B cell (primary cell): ENCODE measurements around the gene KRT6B. TPM values are rescaled to one million over a fixed set of nuclear protein-coding genes. Genes with fewer than 3 reads are reported as not detected.

Experiments
- ATAC-seq: fragments of 200-7000 bp; cut with Tn5 transposase; one replicate; pipeline ENCODE4 v1.10.0; 2021; ENCODE audit warnings: low read depth, mild to moderate bottlenecking, moderate number of reproducible peaks, moderate library complexity
- CTCF ChIA-PET: fragments of 350-600 bp; sonication (Branson Sonifier 250); formaldehyde crosslinking; loops from one replicate; lab custom pipeline; 2021; ENCODE audit warnings: antibody characterized with exemption, inconsistent platforms; lab: Charles Lee
- POLR2A ChIA-PET: fragments of 350-600 bp; sonication (Branson Sonifier 250); formaldehyde crosslinking; loops from one replicate; lab custom pipeline; 2021; ENCODE audit warnings: antibody characterized with exemption; lab: Charles Lee
- DNase-seq: peaks from one replicate; pipeline ENCODE4 v3.0.0; 2013
- H2AFZ ChIP-seq: 2 replicates; pipeline ENCODE4 v1.6.1; 2012; ENCODE audit warnings: mild to moderate bottlenecking, low read depth, low read length; ENCODE audit not compliant: insufficient read depth, poor library complexity, severe bottlenecking
- H3K27ac ChIP-seq, 2 donors: 1 replicate in 1 of 2; 2 replicates in 1 of 2; pipeline ENCODE4 v1.5.1; 2012 to 2013; ENCODE audit warnings: low read length in 2 of 2, mild to moderate bottlenecking in 2 of 2, moderate library complexity in 1 of 2
- H3K27me3 ChIP-seq, 4 experiments: fragments of 200-600 bp in 1 of 4; sonication (generic) in 1 of 4; replicated peaks in 1 of 4; 1 replicate in 2 of 4; 2 replicates in 2 of 4; pipeline versions ENCODE4 v1.6.1 to v1.7.0; 2013 to 2016; ENCODE audit warnings: low read length in 3 of 4, mild to moderate bottlenecking in 2 of 4, mixed read lengths in 1 of 4, moderate library complexity in 1 of 4; ENCODE audit not compliant: insufficient read depth in 4 of 4, control insufficient read depth in 3 of 4; ENCODE audit errors: control extremely low read depth in 1 of 4
- H3K36me3 ChIP-seq, 2 experiments: replicated peaks in 1 of 2; 1 replicate in 1 of 2; 2 replicates in 1 of 2; pipeline versions ENCODE4 v1.6.1 to v1.7.1; 2013; ENCODE audit warnings: low read length in 1 of 2; ENCODE audit not compliant: insufficient read depth in 2 of 2, control insufficient read depth in 1 of 2; ENCODE audit errors: control extremely low read depth in 1 of 2, extremely low read depth in 1 of 2
- H3K4me1 ChIP-seq, 2 donors: fragments of 200-600 bp in 1 of 2; sonication (generic) in 1 of 2; 1 replicate in 1 of 2; 2 replicates in 1 of 2; pipeline versions ENCODE4 v1.5.1 to v1.6.1; 2013 to 2017; ENCODE audit warnings: low read length in 2 of 2; ENCODE audit not compliant: control insufficient read depth in 2 of 2, insufficient read depth in 2 of 2
- H3K4me2 ChIP-seq: replicated peaks from 2 replicates; pipeline ENCODE3; 2012; ENCODE audit warnings: mild to moderate bottlenecking, low read depth, low read length; ENCODE audit not compliant: poor library complexity, severe bottlenecking
- H3K4me3 ChIP-seq, 5 experiments: fragments of 200-600 bp in 1 of 5; sonication (generic) in 1 of 5; 1 replicate in 3 of 5; 2 replicates in 2 of 5; pipeline versions ENCODE4 v1.5.1 to v1.7.0; 2011 to 2016; ENCODE audit warnings: low read length in 4 of 5, mild to moderate bottlenecking in 4 of 5, low read depth in 2 of 5, control low read depth in 1 of 5, moderate library complexity in 1 of 5; ENCODE audit not compliant: insufficient read depth in 1 of 5; ENCODE audit errors: control extremely low read depth in 1 of 5, extremely low read depth in 1 of 5
- H3K79me2 ChIP-seq: fragments of 200-600 bp; sonication (generic); one replicate; pipeline ENCODE4 v1.6.0; 2016; ENCODE audit warnings: low read length; ENCODE audit not compliant: control insufficient read depth, insufficient read depth
- H3K9ac ChIP-seq: fragments of 200-600 bp; sonication (generic); 2 replicates; pipeline ENCODE4 v1.6.1; 2017; ENCODE audit warnings: mild to moderate bottlenecking, low read length, moderate library complexity
- H3K9me3 ChIP-seq, 3 donors: one replicate each; pipeline versions ENCODE4 v1.6.1 to v1.7.1; 2013; ENCODE audit warnings: low read length in 2 of 3; ENCODE audit not compliant: control insufficient read depth in 2 of 3, insufficient read depth in 1 of 3; ENCODE audit errors: control extremely low read depth in 1 of 3
- H4K20me1 ChIP-seq: 2 replicates; pipeline ENCODE4 v1.6.0; 2012; ENCODE audit warnings: mild to moderate bottlenecking, low read length; ENCODE audit not compliant: insufficient read depth, control insufficient read depth, poor library complexity, severe bottlenecking
- H3K27ac Mint-ChIP-seq: one replicate; pipeline ENCODE4 v1.8.0; 2021; ENCODE audit warnings: mixed read lengths
- H3K27me3 Mint-ChIP-seq: one replicate; pipeline ENCODE4 v1.8.0; 2021; ENCODE audit warnings: mixed read lengths
- H3K4me1 Mint-ChIP-seq: one replicate; pipeline ENCODE4 v1.8.0; 2021; ENCODE audit warnings: mixed read lengths
- H3K4me3 Mint-ChIP-seq: one replicate; pipeline ENCODE4 v1.8.0; 2021; ENCODE audit warnings: mixed read lengths
- H3K9me3 Mint-ChIP-seq: one replicate; pipeline ENCODE4 v1.8.0; 2022; ENCODE audit warnings: mixed read lengths; ENCODE audit not compliant: insufficient read depth
- EZH2 ChIP-seq: IDR thresholded peaks from 2 replicates; pipeline ENCODE4 v1.6.1; 2012; ENCODE audit warnings: borderline replicate concordance, low read depth, mild to moderate bottlenecking, moderate library complexity, low read length; ENCODE audit not compliant: insufficient read depth, poor library complexity, severe bottlenecking
- WGBS: methylation state at CpG from one replicate; pipeline ENCODE4 v1.1.5; 2013; ENCODE audit warnings: missing lambda C conversion rate; ENCODE audit not compliant: insufficient coverage; 5-methylcytosine and 5-hydroxymethylcytosine counted together
- intact Hi-C: fragments of 100-400 bp; cut with micrococcal nuclease; formaldehyde crosslinking; loops from one replicate; pipeline ENCODE4 v1.10.0; 2022
- polyA plus RNA-seq: library from polyadenylated mRNA; depleted of rRNA; stranded (reverse); fragments of >200 nt; gene quantifications from 2 replicates; pipeline ENCODE4 v1.2.3, GENCODE V29; 2012
- total RNA-seq, 2 donors: library from RNA; stranded (reverse); fragments of 120-200 nt in 1 of 2; gene quantifications; 1 replicate in 1 of 2; 2 replicates in 1 of 2; pipeline versions ENCODE4 v1.2.3 to v1.2.4, GENCODE V29; 2013 to 2022
- TF ChIP-seq, protein P1 (sequence below): fragments of 200-600 bp; IDR thresholded peaks from one replicate; pipeline ENCODE4 v1.8.0; 2022; ENCODE audit warnings: antibody characterized with exemption, mild to moderate bottlenecking

Gene KRT6B
- total and polyA plus RNA-seq, 2 donors (not counting 1 experiment from before 2014, with no cell fraction given) = not detected

DNA sequence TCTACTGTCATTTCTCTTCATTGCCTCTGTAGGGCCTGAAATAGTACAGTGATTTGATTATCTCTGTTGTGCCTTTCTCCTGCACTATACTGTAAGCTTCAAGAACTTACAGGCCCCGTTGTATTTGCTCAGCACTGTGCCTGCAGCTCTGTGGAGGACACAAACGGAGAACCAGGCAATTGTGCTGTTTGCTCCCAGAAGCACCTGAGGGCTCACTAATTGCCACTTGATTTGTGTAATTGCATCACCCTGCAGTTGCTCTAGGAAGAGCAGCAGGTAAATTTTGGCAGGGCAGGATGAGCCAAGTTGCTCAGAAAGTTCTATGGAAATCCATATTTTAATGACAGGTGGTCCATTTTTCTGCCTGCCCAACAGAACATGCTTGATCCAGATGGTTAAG, 34.2 kb downstream of the KRT6B start:
- Mint-ChIP-seq H3K27ac (no peak overlapping the region), H3K4me3 (no peak overlapping the region), H3K27me3 (peaks cover 55% of the 10 kb centered on the region), H3K4me1 (no peaks in the 10 kb centered on the region), H3K9me3 (no peaks in the 10 kb centered on the region)
- WGBS = 87% methylated on average over 2 of the region's 2 CpGs
- Histone ChIP-seq H3K79me2 (no peaks in the 10 kb centered on the region), H3K36me3 (no peaks in the 10 kb centered on the region), H3K4me3 (no peak overlapping the region), H3K9me3 (no peaks in the 10 kb centered on the region), H3K4me1 (no peaks in the 10 kb centered on the region), H3K4me2 (no peak overlapping the region), H3K9ac (no peak overlapping the region), H3K27me3 (no peaks in the 10 kb centered on the region), H4K20me1 (no peaks in the 10 kb centered on the region), H3K27ac (no peak overlapping the region), H2AFZ (no peak overlapping the region)
- ChIA-PET CTCF (no interaction called here), POLR2A (no interaction called here)
- DNase-seq = no peak
- TF ChIP-seq, protein P1, sequence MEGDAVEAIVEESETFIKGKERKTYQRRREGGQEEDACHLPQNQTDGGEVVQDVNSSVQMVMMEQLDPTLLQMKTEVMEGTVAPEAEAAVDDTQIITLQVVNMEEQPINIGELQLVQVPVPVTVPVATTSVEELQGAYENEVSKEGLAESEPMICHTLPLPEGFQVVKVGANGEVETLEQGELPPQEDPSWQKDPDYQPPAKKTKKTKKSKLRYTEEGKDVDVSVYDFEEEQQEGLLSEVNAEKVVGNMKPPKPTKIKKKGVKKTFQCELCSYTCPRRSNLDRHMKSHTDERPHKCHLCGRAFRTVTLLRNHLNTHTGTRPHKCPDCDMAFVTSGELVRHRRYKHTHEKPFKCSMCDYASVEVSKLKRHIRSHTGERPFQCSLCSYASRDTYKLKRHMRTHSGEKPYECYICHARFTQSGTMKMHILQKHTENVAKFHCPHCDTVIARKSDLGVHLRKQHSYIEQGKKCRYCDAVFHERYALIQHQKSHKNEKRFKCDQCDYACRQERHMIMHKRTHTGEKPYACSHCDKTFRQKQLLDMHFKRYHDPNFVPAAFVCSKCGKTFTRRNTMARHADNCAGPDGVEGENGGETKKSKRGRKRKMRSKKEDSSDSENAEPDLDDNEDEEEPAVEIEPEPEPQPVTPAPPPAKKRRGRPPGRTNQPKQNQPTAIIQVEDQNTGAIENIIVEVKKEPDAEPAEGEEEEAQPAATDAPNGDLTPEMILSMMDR = no peak
- no peak for TF ChIP-seq EZH2
- no peak for ATAC-seq
- intact Hi-C loops = no loop called here

DNA sequence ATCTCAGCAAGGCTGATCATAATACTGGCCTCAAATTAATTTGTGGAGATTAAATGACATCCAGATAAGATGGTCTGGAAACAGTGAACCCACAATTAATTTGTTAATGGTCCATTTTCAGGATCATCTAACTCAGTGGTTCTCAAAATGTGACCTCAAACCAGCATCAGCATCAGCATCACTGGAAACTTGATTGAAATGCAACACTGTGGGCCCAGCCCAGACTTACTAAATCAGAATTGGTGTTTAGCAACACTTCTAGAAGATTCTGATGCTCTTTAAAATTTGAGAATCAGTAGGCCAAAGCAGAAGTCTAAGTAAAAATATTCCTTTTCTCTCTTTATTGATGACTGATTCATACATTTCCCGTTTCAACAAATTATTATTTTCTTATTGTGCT, 35.2 kb downstream of the KRT6B start:
- Mint-ChIP-seq H3K4me1 (no peaks in the 10 kb centered on the region), H3K4me3 (no peak overlapping the region), H3K27ac (no peak overlapping the region), H3K9me3 (no peaks in the 10 kb centered on the region), H3K27me3 (peaks cover 52% of the 10 kb centered on the region)
- no CpG with 5 or more reads among the region's 1 CpG for WGBS
- POLR2A ChIA-PET = no interaction called here
- Histone ChIP-seq H3K9ac (no peak overlapping the region), H2AFZ (no peak overlapping the region), H3K4me1 (no peaks in the 10 kb centered on the region), H3K4me3 (no peak overlapping the region), H3K4me2 (no peak overlapping the region), H3K79me2 (no peaks in the 10 kb centered on the region), H3K27ac (no peak overlapping the region), H3K36me3 (no peaks in the 10 kb centered on the region), H3K9me3 (no peaks in the 10 kb centered on the region), H4K20me1 (no peaks in the 10 kb centered on the region), H3K27me3 (no peaks in the 10 kb centered on the region)
- intact Hi-C loops = no loop called here
- ATAC-seq = no peak
- CTCF ChIA-PET = no interaction called here
- DNase-seq = no peak
- TF ChIP-seq EZH2 = no peak
- TF ChIP-seq, protein P1 = no peak
